Spleen (tissue), 11 donors: ENCODE data around the gene ZDHHC9. TPM values are rescaled to one million over a fixed set of nuclear protein-coding genes. Genes with fewer than 3 reads are reported as not detected.

Source experiments
- DNase-seq: peaks from one replicate; pipeline ENCODE4 v3.0.0-alpha.2; 2020
- H3K27ac ChIP-seq, 8 donors: fragments of 200-600 bp; sonication (generic) in 7 of 8; 1 replicate in 4 of 8; 2 replicates in 4 of 8; pipeline versions ENCODE4 v1.5.0 to v1.8.0; 2016 to 2021; ENCODE audit warnings: inconsistent platforms in 4 of 8, mild to moderate bottlenecking in 4 of 8, moderate library complexity in 1 of 8
- H3K27me3 ChIP-seq, 7 donors: fragments of 200-600 bp; sonication (generic) in 6 of 7; replicated peaks in 1 of 7; 1 replicate in 4 of 7; 2 replicates in 3 of 7; pipeline versions ENCODE4 v1.5.0 to v1.8.0; 2016 to 2021; ENCODE audit warnings: inconsistent platforms in 3 of 7, mild to moderate bottlenecking in 1 of 7
- H3K36me3 ChIP-seq, 6 donors: fragments of 200-600 bp; sonication (generic) in 5 of 6; 1 replicate in 4 of 6; 2 replicates in 2 of 6; pipeline versions ENCODE4 v1.5.0 to v1.8.0; 2016 to 2021; ENCODE audit warnings: inconsistent platforms in 2 of 6
- H3K4me1 ChIP-seq, 6 donors: fragments of 200-600 bp; sonication (generic) in 5 of 6; 1 replicate in 3 of 6; 2 replicates in 3 of 6; pipeline versions ENCODE4 v1.5.0 to v1.8.0; 2016 to 2021; ENCODE audit warnings: inconsistent platforms in 3 of 6
- H3K4me3 ChIP-seq, 8 donors: fragments of 200-600 bp; sonication (generic) in 7 of 8; 1 replicate in 4 of 8; 2 replicates in 4 of 8; pipeline versions ENCODE4 v1.5.0 to v1.8.0; 2016 to 2021; ENCODE audit warnings: inconsistent platforms in 4 of 8, mild to moderate bottlenecking in 4 of 8, moderate library complexity in 2 of 8
- H3K9me3 ChIP-seq, 8 donors: fragments of 200-600 bp; sonication (generic) in 7 of 8; 1 replicate in 4 of 8; 2 replicates in 4 of 8; pipeline versions ENCODE4 v1.5.0 to v1.8.0; 2016 to 2021; ENCODE audit warnings: inconsistent platforms in 4 of 8
- CTCF ChIP-seq, 11 experiments: fragments of 200-600 bp in 7 of 11; fragments of 450-650 bp in 4 of 11; sonication (generic) in 4 of 11; IDR thresholded peaks in 8 of 11; conservative IDR thresholded peaks in 3 of 11; 1 replicate in 7 of 11; 2 replicates in 4 of 11; pipeline versions ENCODE4 v1.4.0 to v1.8.0; 2016 to 2021; ENCODE audit warnings: antibody characterized with exemption in 11 of 11, inconsistent platforms in 4 of 11, mild to moderate bottlenecking in 1 of 11
- POLR2A ChIP-seq, 3 donors: fragments of 450-650 bp; IDR thresholded peaks; one replicate each; pipeline ENCODE4 v1.5.1; 2017; ENCODE audit warnings: antibody characterized with exemption in 3 of 3, mild to moderate bottlenecking in 1 of 3
- POLR2AphosphoS5 ChIP-seq, 3 donors: sonication (generic); formaldehyde crosslinking; IDR thresholded peaks; one replicate each; pipeline ENCODE4 v1.5.1; 2017; ENCODE audit warnings: antibody characterized with exemption in 3 of 3
- WGBS, 5 donors: extraction: QIAGEN DNeasy Blood & Tissue Kit in 3 of 5; methylation state at CpG; one replicate each; pipeline versions ENCODE4 v1.1.5 to v1.1.7; 2013 to 2018; 5-methylcytosine and 5-hydroxymethylcytosine counted together
- intact Hi-C: fragments of 100-400 bp; cut with DNase I; formaldehyde crosslinking; loops from one replicate; pipeline ENCODE4 v1.15.0; 2023; ENCODE audit warnings: low total_unique reads
- polyA plus RNA-seq, 3 donors: library from polyadenylated mRNA; stranded (reverse); fragments of 200-250 nt; gene quantifications; one replicate each; pipeline ENCODE4 v1.2.1, GENCODE V29; 2013
- total RNA-seq, 7 donors: library from RNA; depleted of rRNA in 3 of 7; stranded (reverse); fragments of >200 nt in 3 of 7; fragmentation: NEBNext Ultra II Directional in 4 of 7; extraction: Animal tissue kit (Norgen Biotek cat#: 25700) in 4 of 7; gene quantifications; one replicate each; pipeline versions ENCODE4 v1.1.0 to v1.2.1, GENCODE V29; 2016 to 2021
- donor health status: healthy with polysubstance abuse.
- donor health status: DM: no; HTN: no; CAD: no; lungs with moderate emphysema.
- donor health status: DM: no; HTN: no; CAD: no.
- donor health status: Bipolar disorder and iron deficiency.
- donor health status: healthy.
- donor health status: DM: no; HTN: no; CAD: no.
- donor health status: DM: yes; HTN: yes; CAD: no.

The ZDHHC9 gene
- total and polyA plus RNA-seq, 10 donors = 1.2 to 9.2 (median 5.2) TPM

- WGBS, 5 donors = 60 to 73% (median 69%) methylated on average over 9 to 14 of the region's 14 CpGs
- Histone ChIP-seq H3K4me1 (peaks cover 15 to 94% (median 65%) of the 10 kb centered on the region in 6 donors), H3K27ac (peak overlapping the region in 7 of 8 donors; percentile 44 to 97 (median 93))
Observed at GRCh38 chrX:129771266-129771995, 72.3 kb downstream of the ZDHHC9 start.

GRCh38 chrX:129769467-129770154, 74.1 kb downstream of the ZDHHC9 start:
- H3K4me1 ChIP-seq = peaks cover 12 to 76% (median 51%) of the 10 kb centered on the region in 6 donors
- no peaks in the 10 kb centered on the region for H3K36me3 ChIP-seq
- peak overlapping the region in 1 of 8 donors; percentile 11 for H3K4me3 ChIP-seq
- DNase-seq = peak; percentile 91
- peak overlapping the region in 7 of 8 donors; percentile 29 to 89 (median 76) for H3K27ac ChIP-seq
- 15 to 64% (median 33%) methylated on average over 3 to 9 of the region's 9 CpGs for WGBS, 5 donors
- TF ChIP-seq POLR2A (IDR thresholded peaks at IDR 0.05) = no peak
- peak in 2 of 3 donors; percentile 38 to 64 for TF ChIP-seq POLR2AphosphoS5 (IDR thresholded peaks at IDR 0.05)
- intact Hi-C loops = no loop called here
- H3K9me3 ChIP-seq = no peaks in the 10 kb centered on the region
- no peaks in the 10 kb centered on the region for H3K27me3 ChIP-seq

More at GRCh38 chrX:129771266-129771995, 72.3 kb downstream of the ZDHHC9 start:
- no peaks in the 10 kb centered on the region for H3K27me3 ChIP-seq
- H3K36me3 ChIP-seq = no peaks in the 10 kb centered on the region
- no peaks in the 10 kb centered on the region for H3K9me3 ChIP-seq
- intact Hi-C loops = no loop called here
- TF ChIP-seq POLR2A (IDR thresholded peaks at IDR 0.05) = no peak
- no peak for TF ChIP-seq POLR2AphosphoS5 (IDR thresholded peaks at IDR 0.05)
- no peak for TF ChIP-seq CTCF (IDR thresholded peaks at IDR 0.05 in 8 of 11, conservative IDR thresholded peaks at IDR 0.05 in 3 of 11)
- DNase-seq = peak; percentile 75
- no peak overlapping the region for H3K4me3 ChIP-seq

GRCh38 chrX:129768586-129769466, 74.9 kb downstream of the ZDHHC9 start:
- H3K9me3 ChIP-seq = no peaks in the 10 kb centered on the region
- H3K4me3 ChIP-seq = peak overlapping the region in 1 of 8 donors; percentile 11
- WGBS, 5 donors = 74 to 81% (median 77%) methylated on average over 8 of the region's 8 CpGs
- intact Hi-C loops = no loop called here
- DNase-seq = peak; percentile 64
- no peaks in the 10 kb centered on the region for H3K36me3 ChIP-seq
- peaks cover 9 to 68% (median 47%) of the 10 kb centered on the region in 6 donors for H3K4me1 ChIP-seq
- no peak for TF ChIP-seq POLR2AphosphoS5 (IDR thresholded peaks at IDR 0.05)
- no peak for TF ChIP-seq POLR2A (IDR thresholded peaks at IDR 0.05)
- no peak for TF ChIP-seq CTCF (IDR thresholded peaks at IDR 0.05 in 8 of 11, conservative IDR thresholded peaks at IDR 0.05 in 3 of 11)
- H3K27ac ChIP-seq = peak overlapping the region; percentile 31 to 89 (median 64)
- H3K27me3 ChIP-seq = no peaks in the 10 kb centered on the region

- peak; percentile 74 for DNase-seq
- WGBS, 5 donors = 79 to 97% (median 93%) methylated on average over 4 to 8 of the region's 8 CpGs
Observed at GRCh38 chrX:129768186-129768585, 75.5 kb downstream of the ZDHHC9 start.

More at GRCh38 chrX:129768186-129768585, 75.5 kb downstream of the ZDHHC9 start:
- Histone ChIP-seq H3K4me1 (peaks cover 5 to 61% (median 40%) of the 10 kb centered on the region in 6 donors), H3K4me3 (no peak overlapping the region), H3K36me3 (no peaks in the 10 kb centered on the region), H3K9me3 (no peaks in the 10 kb centered on the region), H3K27me3 (no peaks in the 10 kb centered on the region), H3K27ac (peak overlapping the region in 6 of 8 donors; percentile 38 to 89 (median 76))
- no peak for TF ChIP-seq POLR2A (IDR thresholded peaks at IDR 0.05)
- intact Hi-C loops = no loop called here
